ENCODE results near the gene IQSEC1.

IQSEC1 gene

DNA sequence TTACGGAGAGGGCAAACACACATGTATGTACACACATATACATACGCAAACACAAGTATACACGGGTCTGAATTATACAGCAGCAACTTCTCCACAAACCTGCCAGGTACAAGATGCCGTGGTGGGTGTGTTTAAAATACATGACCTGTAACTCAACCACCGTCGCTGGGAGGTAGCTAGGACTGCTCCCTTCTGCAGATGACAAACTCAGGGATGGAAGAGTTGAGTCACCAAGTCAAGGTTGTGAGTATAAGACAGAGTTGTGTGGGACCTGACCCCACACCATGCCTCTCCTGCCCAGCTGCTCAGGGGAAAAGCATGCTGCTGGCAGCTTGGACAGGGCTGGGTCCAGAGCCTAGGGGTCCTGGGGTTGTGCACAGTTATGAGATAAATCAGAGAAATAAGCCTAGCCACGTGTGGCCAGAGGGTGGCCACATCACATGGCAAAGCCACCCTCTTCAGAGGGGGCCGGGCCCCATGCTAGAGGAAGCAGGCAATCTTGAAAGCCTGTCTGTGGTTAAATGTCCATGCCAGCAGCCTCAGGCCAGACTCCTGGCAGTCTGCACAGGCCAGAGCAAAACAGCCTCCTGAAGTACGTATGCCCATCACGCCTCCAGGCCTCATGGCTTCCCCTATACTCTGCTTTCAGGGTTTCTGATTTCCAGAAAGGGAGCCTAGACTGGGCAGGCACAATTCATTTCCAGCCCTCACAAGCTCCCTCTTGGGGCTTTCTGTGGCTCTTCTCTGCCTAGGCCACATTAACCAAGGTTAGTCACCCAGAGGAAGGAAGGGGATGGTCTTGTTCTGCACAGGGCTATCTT lies 124.1 kb downstream of the IQSEC1 start:
- Histone ChIP-seq H3K9ac (ENCODE audit: low read length) (peak overlapping the region; percentile 10), H2AFZ (ENCODE audit: low read depth, low read length) (no peak overlapping the region), H3K27ac (ENCODE audit: low read length, poor library complexity, severe bottlenecking) (no peak overlapping the region), H3K4me3 (ENCODE audit: insufficient read depth in 1 of 2, low read depth in 1 of 2, low read length in 2 of 2) (peak overlapping the region in 1 of 2 experiments; percentile 46), H3K4me2 (ENCODE audit: low read length, poor library complexity, severe bottlenecking) (no peak overlapping the region), H4K8ac (ENCODE audit: low read length) (no peak overlapping the region), H2BK15ac (ENCODE audit: low read depth, poor library complexity, severe bottlenecking) (no peak overlapping the region), H3K14ac (ENCODE audit: low read length in 2 of 2) (peak overlapping the region in 1 of 2 experiments; percentile 82), H4K91ac (ENCODE audit: low read length) (no peak overlapping the region), H3K4me1 (ENCODE audit: control insufficient read depth, insufficient read depth, low read depth, low read length) (peaks cover 37% of the 10 kb centered on the region), H3K4ac (ENCODE audit: low read depth in 1 of 2, low read length in 2 of 2) (no peak overlapping the region), H2BK120ac (ENCODE audit: low read depth, low read length) (no peak overlapping the region), H3K27me3 (ENCODE audit: control insufficient read depth in 1 of 2, insufficient read depth in 1 of 2, low read length in 2 of 2) (no peaks in the 10 kb centered on the region), H2AK5ac (ENCODE audit: low read length, severe bottlenecking) (peak overlapping the region; percentile 13), H3K9me3 (ENCODE audit: control insufficient read depth, low read length) (no peaks in the 10 kb centered on the region), H3K18ac (ENCODE audit: low read depth in 1 of 2, low read length in 2 of 2) (peak overlapping the region in 1 of 2 experiments; percentile 6), H3K23ac (ENCODE audit: low read length in 2 of 2) (no peak overlapping the region), H3K79me1 (replicated peaks; ENCODE audit: low read length, poor library complexity, severe bottlenecking) (peaks cover 68% of the 10 kb centered on the region), H2BK12ac (ENCODE audit: low read length in 2 of 2) (peak overlapping the region in 1 of 2 experiments; percentile 38), H2BK5ac (ENCODE audit: low read depth, low read length, poor library complexity, severe bottlenecking) (no peak overlapping the region), H3K36me3 (ENCODE audit: control insufficient read depth in 1 of 2, insufficient read depth in 2 of 2, low read depth in 1 of 2, low read length in 2 of 2) (peaks cover 0 to 20% of the 10 kb centered on the region in 2 experiments)
- 91% methylated on average over 10 of the region's 10 CpGs for WGBS
- DNase-seq, result peak; percentile 62

DNA sequence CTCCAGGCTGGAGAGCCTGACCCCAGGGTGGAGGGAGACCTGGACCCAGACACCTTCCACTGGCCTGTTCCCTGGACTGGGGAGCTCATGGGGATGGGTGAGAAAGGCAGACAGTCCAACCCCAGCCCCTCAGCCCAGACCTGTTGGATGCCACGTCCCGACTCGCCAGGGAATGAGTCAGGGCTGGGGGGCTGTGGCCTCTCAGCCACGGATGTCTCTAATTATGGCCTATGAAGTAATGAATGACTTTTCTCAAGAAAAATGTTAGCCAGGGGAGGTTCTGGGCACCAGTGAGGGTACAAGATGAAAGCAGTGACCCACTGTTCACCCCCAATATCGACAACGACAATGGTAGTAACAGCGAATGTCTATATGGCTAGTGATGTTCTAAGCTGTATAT lies 124.9 kb downstream of the IQSEC1 start:
- H2BK15ac ChIP-seq (ENCODE audit: low read depth, poor library complexity, severe bottlenecking), result peak overlapping the region; percentile 76
- no peaks in the 10 kb centered on the region for H3K9me3 ChIP-seq (ENCODE audit: control insufficient read depth, low read length)
- peak overlapping the region; percentile 72 for H3K9ac ChIP-seq (ENCODE audit: low read length)
- H3K4me1 ChIP-seq (ENCODE audit: control insufficient read depth, insufficient read depth, low read depth, low read length), result peaks cover 37% of the 10 kb centered on the region
- H2BK12ac ChIP-seq (ENCODE audit: low read length in 2 of 2), result peak overlapping the region; percentile 22 to 89
- H3K14ac ChIP-seq (ENCODE audit: low read length in 2 of 2), result peak overlapping the region in 1 of 2 experiments; percentile 91
- peak overlapping the region in 1 of 2 experiments; percentile 46 for H3K4me3 ChIP-seq (ENCODE audit: insufficient read depth in 1 of 2, low read depth in 1 of 2, low read length in 2 of 2)
- DNase-seq, result peak; percentile 54
- peaks cover 0 to 21% of the 10 kb centered on the region in 2 experiments for H3K36me3 ChIP-seq (ENCODE audit: control insufficient read depth in 1 of 2, insufficient read depth in 2 of 2, low read depth in 1 of 2, low read length in 2 of 2)
- H3K79me1 ChIP-seq (replicated peaks; ENCODE audit: low read length, poor library complexity, severe bottlenecking), result peaks cover 68% of the 10 kb centered on the region
- H3K4me2 ChIP-seq (ENCODE audit: low read length, poor library complexity, severe bottlenecking), result no peak overlapping the region
- no peak overlapping the region for H2BK120ac ChIP-seq (ENCODE audit: low read depth, low read length)
- no peak overlapping the region for H3K27ac ChIP-seq (ENCODE audit: low read length, poor library complexity, severe bottlenecking)
- H2AFZ ChIP-seq (ENCODE audit: low read depth, low read length), result no peak overlapping the region
- peak overlapping the region; percentile 72 for H2AK5ac ChIP-seq (ENCODE audit: low read length, severe bottlenecking)
- H4K8ac ChIP-seq (ENCODE audit: low read length), result no peak overlapping the region
- H3K27me3 ChIP-seq (ENCODE audit: control insufficient read depth in 1 of 2, insufficient read depth in 1 of 2, low read length in 2 of 2), result no peaks in the 10 kb centered on the region
- H2BK5ac ChIP-seq (ENCODE audit: low read depth, low read length, poor library complexity, severe bottlenecking), result no peak overlapping the region
- 75% methylated on average over 7 of the region's 7 CpGs for WGBS
- peak overlapping the region; percentile 52 for H4K91ac ChIP-seq (ENCODE audit: low read length)
- H3K4ac ChIP-seq (ENCODE audit: low read depth in 1 of 2, low read length in 2 of 2), result peak overlapping the region in 1 of 2 experiments; percentile 67
- H3K23ac ChIP-seq (ENCODE audit: low read length in 2 of 2), result peak overlapping the region in 1 of 2 experiments; percentile 24
- H3K18ac ChIP-seq (ENCODE audit: low read depth in 1 of 2, low read length in 2 of 2), result peak overlapping the region; percentile 57 to 89

DNA sequence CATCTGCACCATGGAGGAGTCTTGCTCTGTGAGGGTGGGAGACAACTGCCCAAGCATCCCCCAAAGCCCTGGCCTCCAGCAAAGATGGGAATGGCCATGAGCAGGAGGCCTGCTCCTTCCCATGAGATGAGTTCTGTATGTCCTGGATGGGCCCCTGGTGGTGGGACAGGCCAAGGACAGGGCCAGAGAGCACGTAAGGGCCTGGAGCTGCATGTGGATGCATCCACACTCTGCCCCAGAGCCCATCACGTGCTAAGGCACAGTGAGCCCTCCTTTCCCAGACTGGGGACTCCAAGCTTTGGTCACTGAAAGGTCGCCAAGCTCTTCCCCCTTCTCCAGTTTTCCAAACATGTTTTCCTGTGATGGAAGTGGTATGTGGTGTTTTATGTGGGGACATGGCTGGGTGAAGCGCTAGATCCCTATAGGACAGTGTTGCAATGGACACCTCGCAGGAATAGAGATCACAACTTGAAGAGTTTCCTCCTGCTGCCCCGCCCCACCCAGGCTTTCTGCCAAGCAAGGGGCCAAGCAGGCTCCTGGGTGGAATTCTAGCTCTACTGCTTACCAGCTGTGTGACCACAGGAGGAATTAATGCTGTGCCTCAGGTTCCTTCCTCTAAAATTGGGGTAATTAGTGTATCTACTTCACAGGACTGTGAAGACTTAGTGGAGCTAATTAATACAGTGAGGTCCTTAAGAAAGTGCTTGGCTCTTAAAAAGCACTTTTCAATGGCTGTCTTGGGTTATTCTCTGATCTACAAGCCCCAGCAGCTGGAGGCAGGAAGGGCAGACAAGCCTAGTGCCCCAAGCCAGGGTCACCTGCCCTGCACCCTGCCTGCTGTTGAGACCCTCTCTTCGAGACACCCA lies 125.5 kb downstream of the IQSEC1 start:
- no peak overlapping the region for H2BK120ac ChIP-seq (ENCODE audit: low read depth, low read length)
- H3K27me3 ChIP-seq (ENCODE audit: control insufficient read depth in 1 of 2, insufficient read depth in 1 of 2, low read length in 2 of 2), result no peaks in the 10 kb centered on the region
- H3K9me3 ChIP-seq (ENCODE audit: control insufficient read depth, low read length), result no peaks in the 10 kb centered on the region
- peak overlapping the region; percentile 57 to 89 for H3K18ac ChIP-seq (ENCODE audit: low read depth in 1 of 2, low read length in 2 of 2)
- no peak overlapping the region for H3K23ac ChIP-seq (ENCODE audit: low read length in 2 of 2)
- no peak overlapping the region for H4K8ac ChIP-seq (ENCODE audit: low read length)
- peak overlapping the region; percentile 76 for H2BK15ac ChIP-seq (ENCODE audit: low read depth, poor library complexity, severe bottlenecking)
- H2BK12ac ChIP-seq (ENCODE audit: low read length in 2 of 2), result peak overlapping the region; percentile 22 to 89
- no peak overlapping the region for H3K4me2 ChIP-seq (ENCODE audit: low read length, poor library complexity, severe bottlenecking)
- peak; percentile 61 for DNase-seq
- H3K9ac ChIP-seq (ENCODE audit: low read length), result peak overlapping the region; percentile 72
- no peak overlapping the region for H2BK5ac ChIP-seq (ENCODE audit: low read depth, low read length, poor library complexity, severe bottlenecking)
- H3K4me3 ChIP-seq (ENCODE audit: insufficient read depth in 1 of 2, low read depth in 1 of 2, low read length in 2 of 2), result peak overlapping the region in 1 of 2 experiments; percentile 46
- peak overlapping the region; percentile 52 for H4K91ac ChIP-seq (ENCODE audit: low read length)
- no peak overlapping the region for H3K27ac ChIP-seq (ENCODE audit: low read length, poor library complexity, severe bottlenecking)
- peak overlapping the region in 1 of 2 experiments; percentile 91 for H3K14ac ChIP-seq (ENCODE audit: low read length in 2 of 2)
- H2AK5ac ChIP-seq (ENCODE audit: low read length, severe bottlenecking), result peak overlapping the region; percentile 72
- H3K36me3 ChIP-seq (ENCODE audit: control insufficient read depth in 1 of 2, insufficient read depth in 2 of 2, low read depth in 1 of 2, low read length in 2 of 2), result peaks cover 0 to 25% of the 10 kb centered on the region in 2 experiments
- peaks cover 70% of the 10 kb centered on the region for H3K79me1 ChIP-seq (replicated peaks; ENCODE audit: low read length, poor library complexity, severe bottlenecking)
- 82% methylated on average over 6 of the region's 7 CpGs for WGBS
- no peak overlapping the region for H2AFZ ChIP-seq (ENCODE audit: low read depth, low read length)
- peak overlapping the region in 1 of 2 experiments; percentile 67 for H3K4ac ChIP-seq (ENCODE audit: low read depth in 1 of 2, low read length in 2 of 2)
- H3K4me1 ChIP-seq (ENCODE audit: control insufficient read depth, insufficient read depth, low read depth, low read length), result peaks cover 35% of the 10 kb centered on the region

Data from mesenchymal stem cell (in vitro differentiated cells and primary cell).